NB4 (cell line): Measurements from ENCODE around the gene MAS1L.

Experiments
- CTCF ChIP-seq: IDR thresholded peaks from one replicate; pipeline ENCODE4 v1.5.1; 2012; ENCODE audit warnings: low read depth, low read length
- MAX ChIP-seq: IDR thresholded peaks from 2 replicates; pipeline ENCODE4 v1.6.1; 2011; ENCODE audit warnings: low read depth, low read length
- MYC ChIP-seq: IDR thresholded peaks from 2 replicates; pipeline ENCODE4 v1.6.1; 2011; ENCODE audit warnings: low read depth, low read length
- POLR2A ChIP-seq: IDR thresholded peaks from 2 replicates; pipeline ENCODE4 v1.6.1; 2011; ENCODE audit warnings: mild to moderate bottlenecking; ENCODE audit not compliant: insufficient read length; ENCODE audit errors: extremely low read depth

- TF ChIP-seq POLR2A (no peak), CTCF (no peak), MYC (no peak), MAX (no peak)
These were observed 6.4 kb upstream of the MAS1L start for GRCh38 chr6:29494131-29494530.
